GM12864 (cell line): Measurements from ENCODE around the gene IDUA.

ENCODE experiments used
- DNase-seq: peaks from one replicate; pipeline ENCODE4 v3.0.0-alpha.2; 2011; ENCODE audit warnings: low read depth
- H3K4me3 ChIP-seq: 2 replicates; pipeline ENCODE4 v1.5.1; 2011; ENCODE audit warnings: mild to moderate bottlenecking, low read depth, low read length, control low read depth
- TF ChIP-seq, protein P1 (sequence below): IDR thresholded peaks from 2 replicates; pipeline ENCODE4 v1.5.1; 2011; ENCODE audit warnings: low read depth, mild to moderate bottlenecking, moderate library complexity, low read length, control low read depth, inconsistent platforms; ENCODE audit errors: missing control alignments

Gene IDUA

DNA sequence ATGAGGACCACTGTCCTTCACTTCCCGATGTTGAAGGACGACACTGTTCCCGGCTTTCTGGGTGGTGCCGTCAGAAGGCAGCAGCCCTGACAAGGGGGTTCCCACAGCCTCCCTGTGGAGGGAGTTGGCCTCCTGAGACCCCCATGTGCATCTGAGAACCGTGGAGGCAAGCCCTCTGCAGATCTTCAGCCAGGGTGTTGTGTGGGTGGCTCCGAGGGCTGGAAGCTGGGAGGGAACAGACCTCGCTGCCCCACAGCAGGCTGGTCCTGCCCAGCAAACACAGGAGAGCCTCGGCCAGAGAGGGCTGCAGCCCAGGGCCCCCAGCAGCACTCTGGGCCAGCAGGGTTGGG is 29.6 kb upstream of the IDUA start:
- TF ChIP-seq, protein P1, sequence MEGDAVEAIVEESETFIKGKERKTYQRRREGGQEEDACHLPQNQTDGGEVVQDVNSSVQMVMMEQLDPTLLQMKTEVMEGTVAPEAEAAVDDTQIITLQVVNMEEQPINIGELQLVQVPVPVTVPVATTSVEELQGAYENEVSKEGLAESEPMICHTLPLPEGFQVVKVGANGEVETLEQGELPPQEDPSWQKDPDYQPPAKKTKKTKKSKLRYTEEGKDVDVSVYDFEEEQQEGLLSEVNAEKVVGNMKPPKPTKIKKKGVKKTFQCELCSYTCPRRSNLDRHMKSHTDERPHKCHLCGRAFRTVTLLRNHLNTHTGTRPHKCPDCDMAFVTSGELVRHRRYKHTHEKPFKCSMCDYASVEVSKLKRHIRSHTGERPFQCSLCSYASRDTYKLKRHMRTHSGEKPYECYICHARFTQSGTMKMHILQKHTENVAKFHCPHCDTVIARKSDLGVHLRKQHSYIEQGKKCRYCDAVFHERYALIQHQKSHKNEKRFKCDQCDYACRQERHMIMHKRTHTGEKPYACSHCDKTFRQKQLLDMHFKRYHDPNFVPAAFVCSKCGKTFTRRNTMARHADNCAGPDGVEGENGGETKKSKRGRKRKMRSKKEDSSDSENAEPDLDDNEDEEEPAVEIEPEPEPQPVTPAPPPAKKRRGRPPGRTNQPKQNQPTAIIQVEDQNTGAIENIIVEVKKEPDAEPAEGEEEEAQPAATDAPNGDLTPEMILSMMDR, result no peak
- DNase-seq, result no peak

DNA sequence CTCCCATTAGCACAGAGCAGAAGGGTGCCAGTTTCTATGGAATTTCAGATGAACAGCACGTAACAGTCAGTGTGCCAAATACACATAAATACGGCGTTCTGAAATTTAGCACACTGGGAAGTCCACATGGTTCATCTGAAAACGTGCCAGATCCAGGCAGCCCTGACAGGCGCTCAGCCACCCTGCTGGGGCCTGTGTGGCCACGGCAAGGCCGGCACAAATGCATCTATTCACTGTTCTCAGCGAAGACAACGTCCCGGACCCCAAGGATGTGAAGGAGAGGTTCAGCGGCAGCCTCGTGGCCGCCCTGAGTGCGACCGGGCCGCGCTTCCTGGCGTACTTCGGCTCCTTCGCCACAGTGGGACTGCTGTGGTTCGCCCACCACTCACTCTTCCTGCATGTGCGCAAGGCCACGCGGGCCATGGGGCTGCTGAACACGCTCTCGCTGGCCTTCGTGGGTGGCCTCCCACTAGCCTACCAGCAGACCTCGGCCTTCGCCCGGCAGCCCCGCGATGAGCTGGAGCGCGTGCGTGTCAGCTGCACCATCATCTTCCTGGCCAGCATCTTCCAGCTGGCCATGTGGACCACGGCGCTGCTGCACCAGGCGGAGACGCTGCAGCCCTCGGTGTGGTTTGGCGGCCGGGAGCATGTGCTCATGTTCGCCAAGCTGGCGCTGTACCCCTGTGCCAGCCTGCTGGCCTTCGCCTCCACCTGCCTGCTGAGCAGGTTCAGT is 29.1 kb upstream of the IDUA start:
- H3K4me3 ChIP-seq, result no peak overlapping the region
- no peak for DNase-seq
- TF ChIP-seq, protein P1, result no peak

More for the DNA sequence above, 29.6 kb upstream of the IDUA start:
- no peak overlapping the region for H3K4me3 ChIP-seq

DNA sequence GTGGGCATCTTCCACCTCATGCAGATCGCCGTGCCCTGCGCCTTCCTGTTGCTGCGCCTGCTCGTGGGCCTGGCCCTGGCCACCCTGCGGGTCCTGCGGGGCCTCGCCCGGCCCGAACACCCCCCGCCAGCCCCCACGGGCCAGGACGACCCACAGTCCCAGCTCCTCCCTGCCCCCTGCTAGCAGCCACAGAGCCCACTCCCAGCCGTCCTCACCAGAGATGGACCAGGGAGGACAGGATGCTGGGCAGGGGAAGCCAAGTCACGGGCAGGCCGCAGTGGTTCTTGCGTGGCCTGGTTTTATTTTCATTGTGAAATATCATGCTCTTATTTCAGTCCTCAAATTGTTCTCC is 28.6 kb upstream of the IDUA start:
- TF ChIP-seq, protein P1, result no peak
- H3K4me3 ChIP-seq, result no peak overlapping the region
- DNase-seq, result no peak

DNA sequence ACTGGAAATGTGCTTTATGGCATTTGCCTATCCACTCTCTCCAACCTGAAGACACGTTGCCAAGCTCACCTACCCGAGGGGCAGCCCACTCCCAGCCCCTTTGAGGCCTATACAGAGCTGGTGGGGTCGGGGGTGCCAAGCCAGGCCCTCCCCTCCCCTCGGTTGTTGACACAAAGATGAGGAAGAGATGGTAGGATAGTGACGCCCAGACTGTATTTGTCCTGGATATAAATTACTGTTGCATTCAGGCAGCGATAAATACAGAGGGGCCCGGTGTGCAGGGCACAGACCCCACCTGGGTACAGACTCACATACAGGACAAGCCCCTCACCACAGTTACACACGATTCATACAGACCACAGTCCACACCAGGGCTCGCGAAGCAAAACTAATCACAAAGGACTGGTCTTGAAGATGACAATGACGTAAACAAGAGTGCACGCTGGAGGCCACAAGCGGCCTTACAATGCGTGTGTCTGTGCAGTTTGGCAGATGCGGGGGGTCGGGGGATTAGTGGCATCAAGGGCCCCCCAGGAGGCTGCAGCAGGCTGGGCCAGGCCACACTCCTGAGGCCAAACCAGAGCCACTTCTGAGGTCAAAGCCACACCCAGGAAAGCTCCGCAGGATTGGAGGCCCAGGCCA is 28.0 kb upstream of the IDUA start:
- no peak for DNase-seq
- TF ChIP-seq, protein P1, result no peak

DNA sequence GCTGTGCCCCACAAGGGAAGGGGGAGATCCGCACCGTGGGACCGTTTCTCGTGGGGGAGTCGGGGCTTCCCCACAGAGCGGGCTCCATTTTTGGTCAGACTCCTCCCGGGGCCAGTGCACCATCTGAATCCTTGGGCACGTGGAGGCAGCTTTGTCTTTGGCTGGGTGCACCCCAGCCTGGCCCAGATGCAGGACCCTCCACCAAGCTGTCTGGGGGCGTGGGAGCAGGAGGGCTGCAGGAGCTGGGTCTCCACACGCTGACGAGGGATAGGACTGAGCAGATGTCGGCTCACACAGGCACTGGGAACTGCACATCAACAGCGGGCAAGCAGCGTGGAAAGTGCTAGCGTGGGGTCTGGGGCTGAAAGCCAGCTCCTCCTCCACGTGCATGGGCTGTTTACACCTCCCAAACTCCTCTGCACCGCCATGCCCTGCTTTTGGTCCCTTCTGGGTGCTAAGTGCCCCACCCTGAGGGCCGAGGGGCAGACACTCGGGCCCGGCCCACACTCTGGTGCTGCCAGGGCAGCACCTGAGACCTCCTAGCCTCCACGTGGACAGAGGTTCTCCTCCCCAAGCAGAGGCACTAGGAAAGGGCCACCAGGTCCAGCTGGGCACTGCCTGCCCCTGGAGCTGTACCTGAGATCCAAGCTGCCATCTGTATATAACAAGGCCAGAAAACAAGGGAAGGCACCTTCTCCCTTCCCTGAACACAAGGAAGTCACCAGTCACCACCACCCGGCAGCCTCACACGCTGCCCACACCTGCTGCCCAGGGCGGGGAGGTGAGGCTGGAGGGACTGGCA is 27.3 kb upstream of the IDUA start:
- DNase-seq, result no peak
- TF ChIP-seq, protein P1, result no peak

More for the DNA sequence above, 28.0 kb upstream of the IDUA start:
- no peak overlapping the region for H3K4me3 ChIP-seq

DNA sequence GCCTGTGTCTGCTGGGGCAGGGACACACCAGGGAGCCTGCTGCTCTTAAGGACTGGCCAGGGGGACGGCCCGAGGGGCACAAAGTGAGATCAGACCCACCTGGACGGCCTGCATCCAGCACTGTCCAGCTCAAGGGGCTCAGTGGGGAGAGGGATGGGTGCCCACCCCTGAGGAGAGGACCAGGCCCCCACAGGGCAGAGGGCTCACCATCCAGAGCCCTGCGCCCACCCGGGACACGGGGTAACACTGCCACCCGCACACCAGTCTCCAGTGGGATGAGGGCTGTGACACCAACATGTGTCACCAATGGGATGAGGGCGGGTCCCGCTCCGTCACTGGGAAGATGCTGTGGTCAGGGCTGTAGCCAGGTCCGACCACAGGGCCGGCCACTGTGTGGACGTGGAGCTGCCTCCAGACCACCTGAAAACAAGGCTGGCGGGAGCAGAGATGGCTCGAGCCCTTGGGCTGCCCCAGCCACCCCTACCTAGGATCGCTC is 26.7 kb upstream of the IDUA start:
- no peak for DNase-seq
- TF ChIP-seq, protein P1, result no peak

More for the DNA sequence above, 27.3 kb upstream of the IDUA start:
- no peak overlapping the region for H3K4me3 ChIP-seq

More for the DNA sequence above, 26.7 kb upstream of the IDUA start:
- H3K4me3 ChIP-seq, result no peak overlapping the region
